GM12892 (cell line): Measurements from ENCODE around the gene ADGRD2.

Source experiments
- DNase-seq: peaks from one replicate; pipeline ENCODE4 v3.0.0; 2011; ENCODE audit not compliant: insufficient read length
- FAIRE-seq: peaks from 2 replicates; lab custom pipeline; 2011; peaks lifted over from hg19 to GRCh38; lab: Jason Lieb, UNC
- POLR2A ChIP-seq: IDR thresholded peaks from 2 replicates; pipeline ENCODE4 v1.6.1; 2011; ENCODE audit warnings: low read depth, low read length, control low read depth
- POLR2AphosphoS5 ChIP-seq: IDR thresholded peaks from 2 replicates; pipeline ENCODE4 v1.6.1; 2011; ENCODE audit warnings: low read depth, low read length, control low read depth
- TAF1 ChIP-seq: IDR thresholded peaks from 2 replicates; pipeline ENCODE4 v1.6.1; 2011; ENCODE audit warnings: low read depth, mild to moderate bottlenecking, control low read depth, low read length, borderline replicate concordance

Gene ADGRD2

GRCh38 chr9:124439086-124439485 is 11.2 kb upstream of the ADGRD2 start:
- TF ChIP-seq TAF1: no peak
- TF ChIP-seq POLR2AphosphoS5: no peak
- TF ChIP-seq POLR2A: no peak
- FAIRE-seq (no peak), DNase-seq (no peak)

- FAIRE-seq: no peak
- TF ChIP-seq POLR2A (no peak), TAF1 (no peak), POLR2AphosphoS5 (no peak)
Measured at GRCh38 chr9:124439686-124440243, 10.5 kb upstream of the ADGRD2 start.

GRCh38 chr9:124440786-124441185 is 9.5 kb upstream of the ADGRD2 start:
- no peak for FAIRE-seq
- no peak for TF ChIP-seq POLR2A
- TF ChIP-seq TAF1: no peak
- no peak for TF ChIP-seq POLR2AphosphoS5
- DNase-seq: no peak

More at GRCh38 chr9:124439686-124440243, 10.5 kb upstream of the ADGRD2 start:
- DNase-seq: no peak

GRCh38 chr9:124441291-124441690 is 9.0 kb upstream of the ADGRD2 start:
- no peak for FAIRE-seq
- DNase-seq: no peak
- TF ChIP-seq TAF1: no peak
- no peak for TF ChIP-seq POLR2AphosphoS5
- TF ChIP-seq POLR2A: no peak

GRCh38 chr9:124442379-124442778 is 7.9 kb upstream of the ADGRD2 start:
- TF ChIP-seq TAF1: no peak
- no peak for TF ChIP-seq POLR2A
- TF ChIP-seq POLR2AphosphoS5: no peak
- DNase-seq (no peak), FAIRE-seq (no peak)

- FAIRE-seq (no peak), DNase-seq (no peak)
- TF ChIP-seq POLR2A: no peak
- TF ChIP-seq TAF1: no peak
- no peak for TF ChIP-seq POLR2AphosphoS5
Measured at GRCh38 chr9:124442826-124443225, 7.4 kb upstream of the ADGRD2 start.

- DNase-seq (no peak), FAIRE-seq (no peak)
- no peak for TF ChIP-seq TAF1
- TF ChIP-seq POLR2AphosphoS5: no peak
- TF ChIP-seq POLR2A: no peak
Measured at GRCh38 chr9:124443625-124444024, 6.6 kb upstream of the ADGRD2 start.

GRCh38 chr9:124444166-124444565 is 6.1 kb upstream of the ADGRD2 start:
- no peak for FAIRE-seq
- no peak for DNase-seq
- TF ChIP-seq POLR2AphosphoS5 (no peak), POLR2A (no peak), TAF1 (no peak)

GRCh38 chr9:124447297-124447661 is 3.0 kb upstream of the ADGRD2 start:
- TF ChIP-seq POLR2AphosphoS5: no peak
- TF ChIP-seq POLR2A: no peak
- no peak for TF ChIP-seq TAF1
- FAIRE-seq (no peak), DNase-seq (no peak)

GRCh38 chr9:124448019-124448418 is 2.2 kb upstream of the ADGRD2 start:
- no peak for FAIRE-seq

GRCh38 chr9:124449381-124450151 is 685 bp upstream of the ADGRD2 start:
- TF ChIP-seq POLR2A: no peak
- TF ChIP-seq POLR2AphosphoS5: no peak
- no peak for FAIRE-seq
- no peak for DNase-seq

More at GRCh38 chr9:124448019-124448418, 2.2 kb upstream of the ADGRD2 start:
- no peak for TF ChIP-seq POLR2AphosphoS5
- TF ChIP-seq POLR2A: no peak
- no peak for TF ChIP-seq TAF1
- DNase-seq: no peak

GRCh38 chr9:124450931-124451661 is 845 bp downstream of the ADGRD2 start:
- peak; percentile 23 for DNase-seq
- TF ChIP-seq POLR2A: no peak
- no peak for FAIRE-seq
